WI38 (cell line): ENCODE measurements around the gene ITPK1.

Experiments used
- H3K4me3 ChIP-seq: 2 replicates; pipeline ENCODE4 v1.5.1; 2011; ENCODE audit warnings: low read depth, mild to moderate bottlenecking, control low read depth, low read length
- CTCF ChIP-seq: IDR thresholded peaks from 2 replicates; pipeline ENCODE4 v1.5.1; 2012; ENCODE audit warnings: low read depth, mild to moderate bottlenecking, control low read depth, low read length

ITPK1 gene

GRCh38 chr14:93094121-93094918, 21.4 kb downstream of the ITPK1 start:
- no peak for TF ChIP-seq CTCF
- no peak overlapping the region for H3K4me3 ChIP-seq

DNA sequence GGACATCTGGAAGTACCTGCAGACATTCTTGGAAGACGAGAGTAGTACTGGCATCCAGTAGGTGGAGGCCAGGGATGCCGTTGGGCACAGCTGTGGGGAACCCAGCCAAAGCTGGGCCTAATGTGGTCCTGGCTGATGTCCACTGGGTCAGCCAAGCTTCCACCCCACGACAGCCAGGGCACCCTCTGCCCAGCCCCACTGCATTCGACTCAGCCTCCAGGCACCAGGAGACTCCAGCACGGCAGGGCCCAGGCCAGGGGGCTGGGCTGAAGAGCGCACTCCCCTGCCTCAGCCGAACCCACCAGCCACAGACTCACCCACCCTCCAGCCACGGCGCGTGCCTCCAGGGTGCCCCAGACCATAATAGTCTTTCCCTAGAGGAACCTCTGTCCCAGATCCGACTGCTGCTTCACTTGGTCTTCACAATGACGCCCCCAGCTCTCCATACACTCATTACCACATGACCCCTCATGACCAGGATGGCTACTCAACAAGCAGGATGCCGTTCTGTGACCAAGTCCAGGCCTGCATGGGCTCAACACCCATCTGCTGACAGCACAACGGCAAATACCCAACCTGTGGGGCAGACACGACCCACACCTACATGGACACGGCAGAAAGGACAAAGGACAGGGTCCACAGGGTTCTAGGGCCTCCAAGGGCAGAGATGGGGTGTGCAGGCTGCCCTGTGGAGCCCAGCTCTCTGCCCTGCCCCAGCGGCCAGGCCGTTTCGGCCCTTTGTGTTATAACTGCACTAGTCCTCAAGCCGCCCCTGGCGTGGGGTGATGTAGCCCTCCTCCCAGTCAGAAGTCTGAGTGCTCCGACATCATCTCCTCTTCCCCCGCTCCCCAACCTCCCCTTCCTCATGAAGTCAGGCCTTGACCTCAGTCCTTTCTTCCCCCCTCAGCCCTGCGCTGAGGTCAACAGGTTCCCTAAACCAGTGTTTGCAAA, 22.8 kb downstream of the ITPK1 start:
- H3K4me3 ChIP-seq: no peak overlapping the region
- no peak for TF ChIP-seq CTCF

GRCh38 chr14:93091666-93092065, 24.1 kb downstream of the ITPK1 start:
- no peak for TF ChIP-seq CTCF
- H3K4me3 ChIP-seq: no peak overlapping the region

DNA sequence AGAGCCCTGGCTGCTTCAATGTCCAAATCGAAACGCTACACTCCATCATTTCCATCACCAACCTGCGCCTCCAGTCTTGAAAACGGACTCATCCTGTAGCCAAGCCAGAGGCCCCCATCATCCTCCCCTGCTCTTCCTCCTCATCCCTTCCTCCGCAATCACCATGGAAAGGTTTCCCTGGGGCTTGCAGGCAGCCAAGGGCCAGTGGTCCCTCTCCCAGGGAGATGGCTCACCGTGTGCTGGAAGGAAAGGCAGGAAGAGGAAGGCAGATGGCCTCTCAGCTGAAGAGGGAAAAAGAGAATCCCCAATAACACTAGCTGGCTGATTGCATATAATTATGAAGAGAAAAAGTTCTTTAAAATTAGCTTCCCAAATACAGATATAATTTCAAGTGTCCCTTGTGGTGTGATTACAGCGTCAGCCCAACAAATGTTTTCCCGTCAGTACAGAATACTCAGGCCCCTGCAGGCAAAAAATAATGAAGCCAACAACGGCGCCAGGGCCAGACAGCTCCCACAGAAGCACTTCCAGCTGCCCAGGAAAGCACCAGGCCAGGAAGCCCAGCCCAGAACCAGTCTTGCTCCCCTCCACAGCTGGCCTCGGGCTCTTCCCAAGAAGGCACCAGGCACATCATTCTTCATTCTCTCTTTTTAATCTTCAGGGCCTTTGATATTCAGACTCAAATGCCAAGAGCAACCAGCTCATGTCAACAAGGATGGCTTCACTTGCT, 24.7 kb downstream of the ITPK1 start:
- TF ChIP-seq CTCF: no peak
- H3K4me3 ChIP-seq: no peak overlapping the region

- no peak for TF ChIP-seq CTCF
- H3K4me3 ChIP-seq: no peak overlapping the region
Observed at GRCh38 chr14:93089521-93090269, 26.0 kb downstream of the ITPK1 start.

DNA sequence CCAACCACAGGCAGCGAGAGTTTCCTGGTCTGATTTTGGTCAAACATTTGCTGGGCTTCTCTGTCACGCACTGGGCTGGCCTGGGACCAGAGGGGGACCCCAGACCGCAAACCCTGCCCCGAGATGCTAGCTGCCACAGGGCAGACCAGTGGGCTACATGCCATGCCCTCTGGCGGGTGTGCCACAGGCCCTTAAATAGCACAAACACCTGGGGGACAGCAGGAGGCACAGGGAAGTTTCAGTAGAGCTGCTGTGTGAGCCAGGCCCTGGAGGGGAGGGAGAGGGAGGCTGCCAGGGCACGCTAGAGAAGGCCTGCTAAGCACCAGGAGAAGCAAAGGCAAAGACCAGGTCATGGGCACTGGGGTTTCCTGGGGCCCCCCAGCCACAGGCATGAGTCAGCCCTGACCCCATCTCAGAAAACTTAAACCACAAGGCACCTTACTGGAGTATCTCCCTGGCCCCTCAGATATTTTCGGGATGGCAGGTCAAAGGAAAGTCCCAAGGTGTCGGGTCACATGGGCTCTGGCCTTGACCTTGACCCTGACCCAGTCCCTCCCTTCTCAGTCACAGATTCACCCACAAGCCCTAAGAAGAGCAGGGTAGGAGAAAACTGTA, 29.2 kb downstream of the ITPK1 start:
- TF ChIP-seq CTCF: no peak
- no peak overlapping the region for H3K4me3 ChIP-seq
